D721Med (cell line): ENCODE data around the gene BNC2.

Source experiments
- DNase-seq: peaks from one replicate; pipeline ENCODE4 v3.0.0; 2011; ENCODE audit warnings: low spot score; ENCODE audit not compliant: insufficient read length
- FAIRE-seq: peaks from 2 replicates; lab custom pipeline; 2011; peaks lifted over from hg19 to GRCh38; lab: Jason Lieb, UNC
- CTCF ChIP-seq: IDR thresholded peaks from 2 replicates; pipeline ENCODE4 v1.5.1; 2012; ENCODE audit warnings: mild to moderate bottlenecking, control low read depth; ENCODE audit not compliant: insufficient read depth; ENCODE audit errors: missing control alignments

BNC2 gene

GRCh38 chr9:16727452-16728136, 142.9 kb downstream of the BNC2 start:
- TF ChIP-seq CTCF = no peak
- DNase-seq = no peak
- no peak for FAIRE-seq

GRCh38 chr9:16726718-16727451, 143.6 kb downstream of the BNC2 start:
- DNase-seq = no peak
- TF ChIP-seq CTCF = no peak
- no peak for FAIRE-seq

GRCh38 chr9:16726029-16726428, 144.4 kb downstream of the BNC2 start:
- no peak for FAIRE-seq
- DNase-seq = no peak
- no peak for TF ChIP-seq CTCF

- FAIRE-seq = no peak
- no peak for TF ChIP-seq CTCF
- DNase-seq = no peak
These were observed 145.4 kb downstream of the BNC2 start for GRCh38 chr9:16725066-16725465.

GRCh38 chr9:16721972-16722371, 148.5 kb downstream of the BNC2 start:
- TF ChIP-seq CTCF = no peak
- DNase-seq (no peak), FAIRE-seq (no peak)

GRCh38 chr9:16720386-16720785, 150.1 kb downstream of the BNC2 start:
- DNase-seq (no peak), FAIRE-seq (no peak)
- TF ChIP-seq CTCF = no peak

GRCh38 chr9:16719921-16720320, 150.5 kb downstream of the BNC2 start:
- no peak for TF ChIP-seq CTCF
- no peak for FAIRE-seq
- no peak for DNase-seq
